ENCODE measurements around the gene CDKN2B-AS1. TPM values are rescaled to one million over a fixed set of nuclear protein-coding genes. Genes with fewer than 3 reads are reported as not detected.
A peak's percentile ranks its signal among the peaks of the same experiment; 100 is the strongest.

CDKN2B-AS1 gene
- total and polyA plus RNA-seq, 12 donors, result 0.13 to 2.5 (median 0.74) TPM; not detected in 1

- Histone ChIP-seq H3K9me3 (replicated peaks in 1 of 3) (no peaks in the 10 kb centered on the region), H3K36me3 (replicated peaks in 1 of 2) (no peaks in the 10 kb centered on the region), H3K4me3 (no peak overlapping the region), H3K27ac (peak overlapping the region in 4 of 5 donors; percentile 8 to 66 (median 27)), H3K4me1 (replicated peaks in 1 of 2) (peaks cover 19 to 26% of the 10 kb centered on the region in 2 donors), H3K27me3 (no peaks in the 10 kb centered on the region)
- TF ChIP-seq CTCF (IDR thresholded peaks at IDR 0.05) (no peak), POLR2A (IDR thresholded peaks at IDR 0.05) (no peak)
- no peak for DNase-seq
- intact Hi-C loops (cut with DNase I), result no loop called here
- WGBS, 4 donors, result 43 to 58% (median 48%) methylated on average over 3 of the region's 3 CpGs
Measured at GRCh38 chr9:22098643-22099332, 104.2 kb downstream of the CDKN2B-AS1 start.

- no peak for TF ChIP-seq POLR2A (IDR thresholded peaks at IDR 0.05)
- peak in 1 of 6 experiments; percentile 13 for TF ChIP-seq CTCF (IDR thresholded peaks at IDR 0.05)
- no peaks in the 10 kb centered on the region for H3K9me3 ChIP-seq (replicated peaks in 1 of 3)
- peaks cover 19 to 26% of the 10 kb centered on the region in 2 donors for H3K4me1 ChIP-seq (replicated peaks in 1 of 2)
- no peak for DNase-seq
- WGBS, 4 donors, result 85 to 91% (median 90%) methylated on average over 2 of the region's 2 CpGs
- H3K4me3 ChIP-seq, result no peak overlapping the region
- H3K27ac ChIP-seq, result no peak overlapping the region
- intact Hi-C loops (cut with DNase I), result no loop called here
- no peaks in the 10 kb centered on the region for H3K36me3 ChIP-seq (replicated peaks in 1 of 2)
- H3K27me3 ChIP-seq, result no peaks in the 10 kb centered on the region
Measured at GRCh38 chr9:22100626-22101025, 106.0 kb downstream of the CDKN2B-AS1 start.

- Histone ChIP-seq H3K9me3 (replicated peaks in 1 of 3) (no peaks in the 10 kb centered on the region), H3K27ac (peak overlapping the region in 1 of 5 donors; percentile 71), H3K4me3 (no peak overlapping the region), H3K36me3 (replicated peaks in 1 of 2) (no peaks in the 10 kb centered on the region), H3K4me1 (replicated peaks in 1 of 2) (peaks cover 12 to 20% of the 10 kb centered on the region in 2 donors), H3K27me3 (no peaks in the 10 kb centered on the region)
- WGBS, 4 donors, result 88 to 95% (median 93%) methylated on average over 4 of the region's 4 CpGs
- intact Hi-C loops (cut with DNase I), result no loop called here
- TF ChIP-seq POLR2A (IDR thresholded peaks at IDR 0.05) (no peak), CTCF (IDR thresholded peaks at IDR 0.05) (no peak)
- DNase-seq, result no peak
Measured at GRCh38 chr9:22102146-22103053, 107.8 kb downstream of the CDKN2B-AS1 start.
